Measurements from ENCODE around the gene EFTUD2. TPM values are rescaled to one million over a fixed set of nuclear protein-coding genes. Genes with fewer than 3 reads are reported as not detected.

The EFTUD2 gene
- total and polyA plus RNA-seq, 2 donors from 2014 or later, result 37.9 to 98.4 TPM

GRCh38 chr17:44848961-44849489, 50.2 kb downstream of the EFTUD2 start:
- FAIRE-seq, result no peak
- intact Hi-C loops (cut with DNase I), result no loop called here

GRCh38 chr17:44848257-44848795, 50.9 kb downstream of the EFTUD2 start:
- DNase-seq (no peak), FAIRE-seq (no peak)
- Histone ChIP-seq H3K27me3 (ENCODE audit: control insufficient read depth, insufficient read depth, low read length) (no peaks in the 10 kb centered on the region), H3K9me3 (ENCODE audit: control insufficient read depth in 2 of 3, insufficient read depth in 1 of 3, low read length in 3 of 3) (no peaks in the 10 kb centered on the region), H3K27ac (ENCODE audit: low read depth in 2 of 2, low read length in 2 of 2) (no peak overlapping the region), H3K4me1 (ENCODE audit: control insufficient read depth in 2 of 3, insufficient read depth in 2 of 3, low read depth in 1 of 3, low read length in 3 of 3) (no peaks in the 10 kb centered on the region), H3K36me3 (ENCODE audit: control insufficient read depth in 2 of 3, insufficient read depth in 3 of 3, low read length in 3 of 3) (peaks cover 0 to 14% (median 12%) of the 10 kb centered on the region in 3 donors), H3K9ac (ENCODE audit: low read length in 3 of 3) (no peak overlapping the region), H3K4me3 (ENCODE audit: low read length in 3 of 3) (no peak overlapping the region)
- intact Hi-C loops (cut with DNase I), result no loop called here
- no peak for TF ChIP-seq CTCF (IDR thresholded peaks at IDR 0.05; ENCODE audit: borderline replicate concordance, extremely low read depth, insufficient read depth)

More at GRCh38 chr17:44848961-44849489, 50.2 kb downstream of the EFTUD2 start:
- H3K9me3 ChIP-seq (ENCODE audit: control insufficient read depth in 2 of 3, insufficient read depth in 1 of 3, low read length in 3 of 3), result no peaks in the 10 kb centered on the region
- DNase-seq, result no peak
- H3K27me3 ChIP-seq (ENCODE audit: control insufficient read depth, insufficient read depth, low read length), result no peaks in the 10 kb centered on the region
- no peak overlapping the region for H3K4me3 ChIP-seq (ENCODE audit: low read length in 3 of 3)
- H3K4me1 ChIP-seq (ENCODE audit: control insufficient read depth in 2 of 3, insufficient read depth in 2 of 3, low read depth in 1 of 3, low read length in 3 of 3), result no peaks in the 10 kb centered on the region
- no peak overlapping the region for H3K9ac ChIP-seq (ENCODE audit: low read length in 3 of 3)
- H3K27ac ChIP-seq (ENCODE audit: low read depth in 2 of 2, low read length in 2 of 2), result no peak overlapping the region
- H3K36me3 ChIP-seq (ENCODE audit: control insufficient read depth in 2 of 3, insufficient read depth in 3 of 3, low read length in 3 of 3), result peaks cover 0 to 19% (median 19%) of the 10 kb centered on the region in 3 donors
- no peak for TF ChIP-seq CTCF (IDR thresholded peaks at IDR 0.05; ENCODE audit: borderline replicate concordance, extremely low read depth, insufficient read depth)

- Histone ChIP-seq H3K9ac (ENCODE audit: low read length in 3 of 3) (no peak within 1 kb of the TSS), H3K27me3 (ENCODE audit: control insufficient read depth, insufficient read depth, low read length) (no peaks in the 10 kb centered on the region)
- intact Hi-C loops (cut with DNase I), result no loop called here
Observed at GRCh38 chr17:44847586-44847985, 51.7 kb downstream of the EFTUD2 start, which contains the start of gene HIGD1B. HIGD1B (plus strand) TSS chr17:44847883; CDS start chr17:44848153, 270 bp downstream.

More at GRCh38 chr17:44847586-44847985, 51.7 kb downstream of the EFTUD2 start, which contains the start of gene HIGD1B:
- DNase-seq (peak in 1 of 5 donors; percentile 56), FAIRE-seq (no peak)
- Histone ChIP-seq H3K4me1 (ENCODE audit: control insufficient read depth in 2 of 3, insufficient read depth in 2 of 3, low read depth in 1 of 3, low read length in 3 of 3) (no peaks in the 10 kb centered on the region), H3K36me3 (ENCODE audit: control insufficient read depth in 2 of 3, insufficient read depth in 3 of 3, low read length in 3 of 3) (peaks cover 0 to 10% (median 8%) of the 10 kb centered on the region in 3 donors), H3K27ac (ENCODE audit: low read depth in 2 of 2, low read length in 2 of 2) (no peak within 1 kb of the TSS), H3K4me3 (ENCODE audit: low read length in 3 of 3) (no peak within 1 kb of the TSS), H3K9me3 (ENCODE audit: control insufficient read depth in 2 of 3, insufficient read depth in 1 of 3, low read length in 3 of 3) (no peaks in the 10 kb centered on the region)
- no peak for TF ChIP-seq CTCF (IDR thresholded peaks at IDR 0.05; ENCODE audit: borderline replicate concordance, extremely low read depth, insufficient read depth)

Data from kidney (tissue), 14 donors.